ENCODE measurements around the gene HPCAL1. TPM values are rescaled to one million over a fixed set of nuclear protein-coding genes. Genes with fewer than 3 reads are reported as not detected.

The HPCAL1 gene
- total RNA-seq, 1 experiment from 2014 or later, result 159 TPM

DNA sequence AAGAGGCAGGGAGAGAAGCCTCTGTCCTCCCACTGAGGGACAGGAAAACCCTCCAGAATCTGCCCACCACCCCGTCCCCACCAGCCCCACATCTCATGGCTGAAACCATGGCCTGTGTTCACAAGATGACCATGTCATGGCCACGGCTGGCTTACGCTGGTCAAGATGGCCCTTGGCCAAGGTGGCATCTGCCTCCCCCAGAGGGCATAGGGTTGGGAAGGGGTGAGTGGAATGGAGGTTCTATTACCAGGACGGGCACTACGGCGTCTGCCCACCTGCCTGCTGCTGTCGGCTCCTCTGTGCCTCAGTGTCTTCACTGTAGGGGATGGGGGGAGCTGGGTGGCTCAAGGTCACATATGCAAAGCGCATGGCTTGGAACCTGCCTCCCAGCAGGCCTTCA is 125.7 kb downstream of the HPCAL1 start:
- H3K27me3 ChIP-seq, result no peaks in the 10 kb centered on the region
- H3K9me3 ChIP-seq, result no peaks in the 10 kb centered on the region
- H3K36me3 ChIP-seq, result peaks cover 34% of the 10 kb centered on the region
- no peak for DNase-seq
- no peak overlapping the region for H3K4me3 ChIP-seq

DNA sequence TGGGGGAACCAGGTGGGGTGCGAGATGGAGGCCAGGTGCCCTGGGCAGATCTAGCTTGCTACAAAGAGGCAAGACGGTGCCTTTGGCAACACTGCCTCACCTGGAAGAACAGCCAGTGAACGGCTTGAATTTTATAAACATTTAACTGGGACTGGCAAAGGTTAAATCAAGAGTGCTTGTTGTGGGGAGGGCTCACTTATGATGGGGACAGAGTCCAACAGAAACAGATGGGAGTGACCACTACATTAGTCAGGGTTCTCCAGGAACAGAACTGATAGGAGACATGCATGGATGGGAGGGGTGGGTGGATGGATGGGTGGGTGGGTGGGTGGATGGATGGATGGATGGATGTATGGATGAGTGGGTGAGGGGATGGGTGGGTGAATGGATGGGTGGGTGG is 126.2 kb downstream of the HPCAL1 start:
- no peak for DNase-seq
- Histone ChIP-seq H3K27me3 (no peaks in the 10 kb centered on the region), H3K4me3 (no peak overlapping the region), H3K36me3 (peaks cover 29% of the 10 kb centered on the region), H3K9me3 (no peaks in the 10 kb centered on the region)

DNA sequence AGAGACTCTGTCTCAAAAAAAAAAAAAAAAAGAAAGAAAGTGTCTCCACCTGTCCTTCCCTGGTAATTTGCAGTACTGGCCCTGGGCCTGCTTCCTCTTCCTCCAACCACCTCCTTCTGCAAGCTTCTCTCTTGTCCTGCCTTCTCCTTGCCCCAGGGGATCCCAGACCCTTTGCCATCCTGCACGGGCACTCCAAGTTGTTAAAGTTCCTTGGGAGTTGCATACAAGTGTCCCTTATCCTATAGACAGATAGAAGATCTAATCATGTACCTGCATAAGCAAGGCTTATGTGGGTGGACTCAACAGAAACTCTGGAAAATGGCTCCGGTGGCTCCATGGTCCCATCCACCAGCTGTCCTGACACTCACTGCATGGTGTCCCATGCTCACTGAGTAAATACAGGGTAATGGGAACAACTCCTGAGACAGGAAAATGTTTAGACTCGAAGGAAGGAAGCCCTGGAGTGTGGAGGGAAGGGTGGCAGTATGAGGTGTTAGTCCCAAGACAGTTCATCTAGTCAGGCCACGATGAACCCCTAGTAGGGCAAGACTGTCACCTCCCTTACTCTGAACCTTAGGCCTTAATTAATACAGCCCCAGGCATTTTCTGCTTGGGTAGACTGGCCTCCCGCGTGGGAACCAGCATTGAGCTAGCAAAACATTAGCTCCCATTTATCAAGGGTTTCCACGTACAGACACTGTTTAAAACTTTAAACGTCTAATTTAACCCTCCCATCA is 128.3 kb downstream of the HPCAL1 start:
- no peak for DNase-seq

DNA sequence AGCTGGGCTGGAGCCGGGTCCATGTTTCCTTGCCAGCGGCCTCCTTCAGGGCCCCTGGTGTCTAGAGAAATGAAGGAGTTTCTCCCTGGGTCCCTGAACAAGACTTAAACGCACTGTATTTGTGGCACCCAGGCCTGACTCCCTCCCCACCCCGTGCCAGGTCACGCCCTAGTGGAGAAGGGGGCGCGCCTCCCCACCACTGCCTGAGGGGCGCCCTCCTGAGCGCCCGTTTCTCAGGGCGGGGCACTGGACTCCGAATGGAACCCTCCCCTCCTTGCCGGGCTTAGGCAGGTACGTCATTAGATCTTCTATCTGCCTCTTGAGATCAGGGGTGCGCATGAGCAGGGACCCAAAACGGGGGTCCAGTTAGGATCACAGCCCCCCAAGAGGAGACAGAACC is 129.1 kb downstream of the HPCAL1 start:
- Histone ChIP-seq H3K4me3 (no peak overlapping the region), H3K9me3 (no peaks in the 10 kb centered on the region), H3K27me3 (no peaks in the 10 kb centered on the region), H3K36me3 (peaks cover 13% of the 10 kb centered on the region; the same call in 1 of the 2 replicates)
- DNase-seq, result no peak

More for the DNA sequence above, 128.3 kb downstream of the HPCAL1 start:
- H3K27me3 ChIP-seq, result no peaks in the 10 kb centered on the region
- H3K4me3 ChIP-seq, result no peak overlapping the region
- no peaks in the 10 kb centered on the region for H3K9me3 ChIP-seq
- peaks cover 21% of the 10 kb centered on the region for H3K36me3 ChIP-seq

DNA sequence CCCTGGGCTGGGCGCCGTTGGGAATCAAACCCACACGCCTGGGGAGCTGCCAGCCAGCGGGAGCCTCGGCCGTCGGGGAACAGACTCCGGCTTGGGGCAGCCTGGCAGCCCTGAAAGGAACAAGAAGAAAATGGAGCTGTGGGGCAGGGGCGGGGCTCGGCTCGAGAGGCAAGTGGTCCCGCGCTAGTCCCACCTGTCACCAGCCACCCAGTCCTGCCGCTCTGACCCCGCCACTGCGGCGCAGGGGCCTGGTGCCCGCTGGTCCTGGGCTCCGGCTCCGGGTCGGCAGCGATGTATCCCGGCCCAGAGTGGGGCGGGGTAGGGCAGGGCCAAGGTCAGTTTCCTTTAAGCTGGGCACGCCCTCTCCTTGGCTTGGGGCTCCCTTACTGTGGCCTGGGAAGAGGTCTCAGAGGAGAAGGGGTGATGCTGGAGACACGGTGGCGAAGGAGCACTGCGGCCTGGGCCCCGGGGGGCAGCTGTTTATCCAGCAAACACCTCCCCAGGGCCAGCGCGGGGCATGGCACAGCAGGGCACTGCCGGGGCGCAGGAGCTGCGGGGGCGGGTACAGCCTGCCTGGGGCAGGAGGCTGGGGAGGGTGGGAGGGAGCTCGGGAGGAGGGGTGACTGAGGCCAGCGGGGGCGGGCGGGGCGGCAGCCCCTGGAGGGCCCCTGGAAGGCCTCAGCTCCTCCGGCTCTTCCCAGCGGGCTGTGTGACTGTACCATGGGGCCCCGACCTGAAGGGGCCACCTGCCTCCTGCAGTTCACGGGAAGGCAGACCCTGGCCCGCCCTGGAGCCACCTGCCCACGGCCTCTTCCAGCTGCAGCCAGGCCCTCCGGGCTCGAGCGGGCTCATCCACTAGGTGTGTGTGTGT is 129.8 kb downstream of the HPCAL1 start:
- no peaks in the 10 kb centered on the region for H3K27me3 ChIP-seq
- H3K4me3 ChIP-seq, result no peak overlapping the region
- DNase-seq, result no peak
- no peaks in the 10 kb centered on the region for H3K9me3 ChIP-seq
- peaks cover 6% of the 10 kb centered on the region; the same call in 1 of the 2 replicates for H3K36me3 ChIP-seq

DNA sequence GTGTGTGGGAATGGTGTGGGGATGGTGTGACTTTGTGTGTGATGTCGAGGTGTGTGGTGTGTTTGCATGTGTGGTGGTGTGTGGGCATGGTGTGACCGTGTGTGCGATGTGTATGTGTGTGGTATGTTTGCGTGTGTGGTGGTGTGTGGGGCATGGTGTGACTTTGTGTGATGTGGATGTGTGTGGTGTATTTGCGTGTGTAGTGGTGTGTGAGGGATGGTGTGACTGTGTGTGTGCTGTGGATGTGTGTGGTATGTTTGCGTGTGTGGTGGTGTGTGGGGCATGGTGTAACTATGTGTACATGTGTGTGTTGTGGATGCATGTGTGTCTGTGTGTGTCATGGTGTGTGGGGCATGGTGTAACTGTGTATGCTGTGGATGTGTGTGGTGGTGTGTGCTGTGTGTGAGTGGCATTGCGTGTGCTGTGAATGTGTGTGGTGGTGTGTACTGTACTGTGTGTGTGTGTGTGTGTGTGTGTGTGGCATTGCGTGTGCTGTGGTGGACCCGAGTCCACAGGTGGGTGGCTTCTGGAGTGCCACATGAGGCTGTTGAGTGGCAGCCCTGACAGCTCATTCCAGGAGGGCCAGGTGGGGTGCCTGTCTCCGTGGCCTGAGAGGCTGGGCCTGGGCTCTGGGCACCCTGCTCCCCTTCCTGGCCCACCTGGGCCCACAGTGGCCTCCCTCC is 130.7 kb downstream of the HPCAL1 start:
- Histone ChIP-seq H3K36me3 (peaks cover 2% of the 10 kb centered on the region; the same call in 1 of the 2 replicates), H3K27me3 (no peaks in the 10 kb centered on the region), H3K9me3 (no peaks in the 10 kb centered on the region), H3K4me3 (no peak overlapping the region)
- DNase-seq, result no peak

DNA sequence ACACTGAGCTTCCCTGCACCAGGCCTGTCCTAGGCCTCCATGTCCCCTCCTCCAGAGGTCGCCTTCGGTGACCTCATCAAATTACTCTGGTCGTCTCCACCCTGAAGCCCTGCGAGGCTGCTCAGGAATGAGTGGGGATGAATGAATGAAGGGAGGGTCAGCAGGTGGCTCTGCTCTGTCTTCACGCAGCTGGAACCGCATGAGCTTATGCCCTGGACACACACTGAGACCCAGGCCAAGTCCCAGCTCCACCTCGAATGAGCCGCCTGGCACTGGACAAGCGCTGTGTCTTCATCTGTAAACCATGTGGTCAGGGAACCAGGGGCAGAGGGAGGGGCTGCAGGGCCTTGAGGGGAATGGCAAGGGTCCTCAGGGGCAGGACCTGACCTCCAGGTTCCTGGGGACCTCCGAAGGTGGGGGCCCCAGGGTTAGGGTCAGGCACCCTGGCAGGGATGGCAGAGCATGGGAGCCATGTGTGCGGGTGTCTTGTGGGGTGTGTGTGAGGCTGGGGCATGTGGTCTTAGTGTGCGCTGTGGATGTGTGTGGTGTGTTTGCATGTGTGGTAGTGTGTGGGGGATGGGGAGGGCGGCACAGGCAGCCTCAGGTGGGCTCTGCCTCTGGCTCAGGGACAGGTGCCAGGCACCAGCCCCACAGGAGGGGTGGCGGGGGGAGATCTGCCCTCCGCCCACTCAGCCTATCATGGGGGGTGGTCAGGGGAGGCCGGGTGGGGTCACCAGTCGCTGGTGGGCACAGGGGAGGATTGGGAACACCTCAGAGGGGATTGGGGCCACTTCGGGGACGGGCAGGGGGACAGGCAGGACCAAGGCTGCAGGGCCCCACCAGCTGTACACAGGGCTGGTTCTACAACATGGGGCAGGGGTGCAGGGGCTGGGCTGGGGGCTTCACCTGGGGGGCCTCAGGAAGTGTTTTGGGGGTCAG is 131.5 kb downstream of the HPCAL1 start:
- Histone ChIP-seq H3K36me3 (peaks cover 7% of the 10 kb centered on the region), H3K27me3 (no peaks in the 10 kb centered on the region), H3K9me3 (no peaks in the 10 kb centered on the region), H3K4me3 (no peak overlapping the region)
- DNase-seq, result peak; percentile 53

DNA sequence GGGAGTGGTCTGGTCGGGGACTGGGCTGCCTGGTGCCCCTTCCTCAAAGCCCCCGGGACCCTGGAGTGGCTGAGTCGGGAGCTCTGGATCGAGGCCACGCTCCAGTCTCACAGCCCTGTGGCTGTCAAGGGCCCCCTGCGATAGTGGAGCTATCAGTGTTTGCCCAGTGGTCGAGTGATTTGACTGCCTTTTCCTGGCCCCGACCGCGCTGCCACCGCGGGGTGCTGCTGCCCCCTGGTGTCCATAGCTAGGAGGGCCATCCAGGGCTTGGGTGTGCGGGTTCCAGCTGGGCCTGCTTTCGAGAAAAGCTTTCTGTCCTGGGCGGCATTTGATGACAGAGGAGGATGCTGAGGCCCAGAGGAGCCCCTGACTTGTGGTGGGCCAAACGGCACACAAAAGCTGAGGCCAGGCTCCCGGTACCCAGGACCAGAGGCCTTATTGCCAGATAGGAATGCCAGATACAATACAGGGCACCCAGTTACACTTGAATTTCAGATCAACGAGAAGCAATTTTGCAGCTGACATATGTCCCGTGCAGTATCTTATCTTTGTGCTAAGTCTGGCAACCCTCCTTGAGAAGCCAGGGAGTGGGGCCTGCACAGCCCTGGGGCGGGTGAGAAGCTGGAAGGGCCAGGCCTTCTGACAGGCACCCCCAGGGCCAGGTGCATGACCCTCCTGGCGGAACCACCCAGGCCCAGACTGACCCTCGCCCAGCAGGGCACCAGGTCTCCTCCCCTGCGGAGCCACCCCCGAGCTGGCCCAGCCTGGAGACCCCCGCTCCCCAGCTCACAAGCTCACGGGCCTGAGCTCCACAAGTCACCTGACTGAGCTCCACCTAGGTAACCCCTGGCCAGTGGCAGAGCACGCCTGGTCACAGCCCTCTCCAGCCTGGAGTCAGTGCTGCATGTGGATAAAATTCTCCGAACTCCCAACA is 132.4 kb downstream of the HPCAL1 start:
- Histone ChIP-seq H3K36me3 (peaks cover 16% of the 10 kb centered on the region), H3K9me3 (no peaks in the 10 kb centered on the region), H3K4me3 (no peak overlapping the region), H3K27me3 (no peaks in the 10 kb centered on the region)
- DNase-seq, result peak; percentile 66

DNA sequence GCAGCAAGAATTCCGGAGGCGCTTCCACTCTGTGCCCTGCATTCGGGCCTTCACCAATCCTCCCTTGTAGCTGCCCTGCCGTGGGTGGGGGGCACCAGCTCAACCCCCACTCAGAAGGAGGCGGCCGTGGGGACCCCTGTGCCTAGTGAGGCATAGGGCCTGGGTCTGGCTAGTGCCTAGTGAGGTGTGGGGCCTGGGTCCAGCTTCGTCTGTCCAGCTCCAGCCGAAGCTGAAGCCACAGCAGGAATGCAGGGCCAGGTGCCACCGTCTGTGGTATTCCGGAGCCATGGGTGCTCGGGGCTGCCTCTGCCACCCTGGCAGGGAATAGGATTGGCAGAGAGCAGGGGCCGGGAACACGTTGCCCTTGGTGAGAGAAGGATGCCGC is 133.1 kb downstream of the HPCAL1 start:
- DNase-seq, result no peak
- H3K36me3 ChIP-seq, result peaks cover 23% of the 10 kb centered on the region
- no peaks in the 10 kb centered on the region for H3K9me3 ChIP-seq
- no peak overlapping the region for H3K4me3 ChIP-seq
- no peaks in the 10 kb centered on the region for H3K27me3 ChIP-seq

DNA sequence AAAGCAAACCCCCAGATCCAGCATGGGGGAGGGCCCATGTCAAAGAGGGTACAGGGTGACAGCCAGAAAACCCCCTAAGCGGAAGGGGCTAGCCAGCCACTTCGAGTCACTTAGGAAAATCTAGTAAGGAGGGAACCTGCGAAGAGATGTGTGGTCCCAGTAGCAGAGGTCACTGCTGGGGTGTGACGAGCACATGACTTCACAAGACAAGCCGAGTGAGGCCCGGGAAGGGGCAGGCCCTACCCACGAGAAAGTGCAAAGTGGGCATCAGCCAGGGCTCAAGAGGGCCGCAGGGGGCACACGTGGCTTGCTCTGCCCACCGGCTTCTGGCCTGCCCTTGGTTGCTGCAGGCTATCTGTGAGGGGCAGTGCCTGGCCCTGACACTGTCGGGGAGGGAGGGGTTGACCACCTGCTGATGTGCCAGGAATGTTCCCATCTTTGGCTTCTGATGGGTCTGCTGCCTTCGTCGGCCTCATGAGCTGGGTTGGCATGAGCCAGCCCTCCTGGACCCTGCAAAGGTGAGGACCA is 133.9 kb downstream of the HPCAL1 start:
- H3K4me3 ChIP-seq, result no peak overlapping the region
- peaks cover 31% of the 10 kb centered on the region for H3K36me3 ChIP-seq
- H3K9me3 ChIP-seq, result no peaks in the 10 kb centered on the region
- DNase-seq, result no peak
- H3K27me3 ChIP-seq, result no peaks in the 10 kb centered on the region

DNA sequence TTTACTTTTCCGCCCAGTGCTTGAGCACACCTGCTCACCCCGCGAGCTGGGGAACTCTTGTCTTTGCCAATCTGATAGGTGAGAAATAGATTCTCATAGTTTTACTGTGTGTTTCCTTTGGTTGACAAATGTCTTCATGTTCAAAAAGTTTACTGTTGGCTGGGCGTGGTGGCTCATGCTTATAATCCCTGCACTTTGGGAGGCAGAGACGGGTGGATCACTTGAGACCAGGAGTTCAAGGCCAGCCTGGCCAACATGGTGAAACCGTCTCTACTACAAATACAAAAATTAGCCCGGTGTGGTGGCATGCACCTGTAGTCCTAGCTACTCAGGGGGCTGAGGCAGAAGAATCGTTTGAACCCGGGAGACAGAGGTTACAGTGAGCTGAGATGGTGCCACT is 135.1 kb downstream of the HPCAL1 start:
- DNase-seq, result no peak
- H3K4me3 ChIP-seq, result no peak overlapping the region

DNA sequence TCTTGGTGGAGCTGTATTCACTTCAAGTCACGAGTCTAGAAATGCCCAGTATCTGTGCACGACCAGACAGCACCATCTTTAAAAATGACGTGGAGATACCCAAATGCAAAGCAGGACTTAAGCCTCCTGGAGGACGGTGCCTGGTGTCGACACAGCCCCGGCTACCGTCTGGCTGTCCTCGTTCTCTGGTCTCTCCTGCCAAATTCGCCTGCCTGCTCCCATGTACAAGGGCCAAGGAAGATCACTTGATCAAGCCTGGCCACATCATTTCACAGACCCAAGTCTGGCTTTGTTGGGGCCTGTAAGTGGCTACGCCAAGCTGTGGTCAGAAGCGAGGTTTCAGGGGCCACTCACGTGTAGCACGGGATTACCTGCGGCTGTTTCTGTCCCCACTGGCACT is 136.0 kb downstream of the HPCAL1 start:
- Histone ChIP-seq H3K9me3 (no peaks in the 10 kb centered on the region), H3K27me3 (no peaks in the 10 kb centered on the region), H3K4me3 (no peak overlapping the region), H3K36me3 (peaks cover 51% of the 10 kb centered on the region)
- no peak for DNase-seq

More for the DNA sequence above, 135.1 kb downstream of the HPCAL1 start:
- H3K9me3 ChIP-seq, result no peaks in the 10 kb centered on the region
- peaks cover 43% of the 10 kb centered on the region for H3K36me3 ChIP-seq
- H3K27me3 ChIP-seq, result no peaks in the 10 kb centered on the region

DNA sequence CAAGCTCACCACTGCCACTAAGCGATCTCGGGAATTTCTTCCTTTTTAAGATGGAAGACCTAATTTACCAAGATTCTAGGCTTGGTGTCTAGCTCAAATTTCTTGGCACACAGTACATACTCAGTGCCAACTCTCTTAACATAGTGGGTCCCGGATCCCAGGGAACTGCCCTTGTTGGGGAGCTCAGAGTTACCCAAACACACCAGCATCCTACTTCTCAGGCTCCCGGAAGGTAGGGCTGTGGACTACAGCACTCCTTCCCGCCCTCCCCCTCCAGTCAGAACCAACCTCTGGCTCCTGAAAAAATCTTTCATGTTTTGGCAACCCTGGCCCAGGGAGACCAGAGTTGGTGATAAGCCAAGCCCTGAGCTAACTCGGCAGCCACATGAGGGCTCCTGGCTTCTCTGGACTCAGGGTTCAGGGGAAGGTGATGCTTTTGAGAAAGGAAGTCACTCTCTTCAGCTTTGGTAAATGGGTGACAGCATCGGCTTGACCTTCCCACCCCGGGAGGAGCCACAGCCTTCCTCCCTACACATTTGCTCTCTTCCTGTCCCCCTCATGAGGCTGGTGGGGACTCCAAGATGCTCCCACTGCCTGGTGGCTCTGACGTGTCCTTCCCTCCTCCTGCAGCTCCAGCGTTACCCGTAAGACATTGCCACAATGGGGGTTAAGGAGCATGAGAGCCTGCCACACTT is 136.6 kb downstream of the HPCAL1 start:
- DNase-seq, result peak; percentile 44
- no peaks in the 10 kb centered on the region for H3K9me3 ChIP-seq
- no peaks in the 10 kb centered on the region for H3K27me3 ChIP-seq
- peaks cover 58% of the 10 kb centered on the region for H3K36me3 ChIP-seq
- no peak overlapping the region for H3K4me3 ChIP-seq

DNA sequence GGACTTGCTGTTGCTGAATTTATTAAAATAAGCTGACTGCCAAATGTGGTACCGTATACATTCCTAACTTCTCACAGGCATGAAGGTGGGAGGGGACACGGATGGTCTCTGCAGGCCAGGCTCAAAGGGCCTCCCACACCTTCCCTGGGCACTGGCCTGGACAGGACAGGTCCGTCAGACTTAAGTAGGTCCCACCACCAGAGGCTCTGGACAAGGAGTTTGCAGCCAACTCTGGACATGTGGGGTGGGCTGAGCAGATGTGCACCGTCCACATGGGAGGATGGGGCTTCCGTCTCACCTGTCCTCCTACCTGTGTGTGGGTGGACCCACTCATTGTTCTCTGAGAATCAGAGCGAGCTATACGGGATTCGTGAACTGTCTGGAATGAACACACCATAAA is 137.3 kb downstream of the HPCAL1 start:
- no peaks in the 10 kb centered on the region for H3K9me3 ChIP-seq
- DNase-seq, result no peak
- no peaks in the 10 kb centered on the region for H3K27me3 ChIP-seq
- no peak overlapping the region for H3K4me3 ChIP-seq
- peaks cover 64% of the 10 kb centered on the region for H3K36me3 ChIP-seq

DNA sequence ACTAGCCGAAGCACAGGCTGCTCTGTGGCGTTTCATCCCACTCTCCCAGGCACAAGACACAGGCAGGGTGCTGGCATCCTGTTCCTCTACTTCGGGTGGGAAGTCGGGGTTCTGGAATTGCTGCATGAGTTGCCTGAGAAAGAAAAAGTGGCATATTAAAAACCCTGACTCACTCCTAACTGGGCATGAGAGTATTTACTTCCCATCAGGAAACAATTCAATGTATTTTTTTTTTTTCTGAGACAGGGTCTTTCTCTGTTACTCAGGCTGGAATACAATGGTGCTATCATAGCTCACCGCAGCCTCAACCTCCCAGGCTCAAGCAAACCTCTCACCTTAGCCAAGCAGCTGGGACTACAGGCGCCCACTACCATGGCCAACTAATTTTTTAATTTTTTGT is 138.0 kb downstream of the HPCAL1 start:
- H3K27me3 ChIP-seq, result no peaks in the 10 kb centered on the region
- H3K36me3 ChIP-seq, result peaks cover 72% of the 10 kb centered on the region
- H3K4me3 ChIP-seq, result no peak overlapping the region
- DNase-seq, result no peak
- H3K9me3 ChIP-seq, result no peaks in the 10 kb centered on the region

All from MG63 (cell line).